ENCODE results near the gene MSLN. TPM values are rescaled to one million over a fixed set of nuclear protein-coding genes. Genes with fewer than 3 reads are reported as not detected.

MSLN gene
- total and polyA plus RNA-seq, 2 experiments from 2014 or later, result 0.10 TPM; not detected in 1

DNA sequence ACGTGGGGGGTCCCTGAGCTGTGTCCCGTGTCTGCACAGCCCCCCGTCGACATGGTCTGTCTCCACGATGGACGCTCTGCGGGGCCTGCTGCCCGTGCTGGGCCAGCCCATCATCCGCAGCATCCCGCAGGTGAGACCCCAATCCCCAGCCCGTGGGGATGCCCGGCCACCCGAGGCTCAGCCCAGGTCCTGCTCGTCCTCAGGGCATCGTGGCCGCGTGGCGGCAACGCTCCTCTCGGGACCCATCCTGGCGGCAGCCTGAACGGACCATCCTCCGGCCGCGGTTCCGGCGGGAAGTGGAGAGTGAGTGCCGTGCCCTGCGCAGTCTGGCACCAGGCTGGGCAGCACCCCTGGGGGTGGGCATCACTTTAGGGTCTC is 4.9 kb downstream of the MSLN start:
- Mint-ChIP-seq H3K9me3 (no peaks in the 10 kb centered on the region; the same call in 2 of the 3 replicates), H3K27me3 (ENCODE audit: insufficient read depth, low read depth, poor library complexity) (peaks cover 13% of the 10 kb centered on the region), H3K4me3 (no peak overlapping the region), H3K27ac (no peak overlapping the region), H3K4me1 (no peaks in the 10 kb centered on the region; the same call in 1 of the 3 replicates), H3K36me3 (ENCODE audit: low read depth) (no peaks in the 10 kb centered on the region)
- TF ChIP-seq POLR2AphosphoS5 (IDR thresholded peaks at IDR 0.05; ENCODE audit: low read depth), result no peak
- TF ChIP-seq EZH2 (IDR thresholded peaks at IDR 0.05; ENCODE audit: low read depth, unreplicated experiment), result no peak
- TF ChIP-seq, protein P1, sequence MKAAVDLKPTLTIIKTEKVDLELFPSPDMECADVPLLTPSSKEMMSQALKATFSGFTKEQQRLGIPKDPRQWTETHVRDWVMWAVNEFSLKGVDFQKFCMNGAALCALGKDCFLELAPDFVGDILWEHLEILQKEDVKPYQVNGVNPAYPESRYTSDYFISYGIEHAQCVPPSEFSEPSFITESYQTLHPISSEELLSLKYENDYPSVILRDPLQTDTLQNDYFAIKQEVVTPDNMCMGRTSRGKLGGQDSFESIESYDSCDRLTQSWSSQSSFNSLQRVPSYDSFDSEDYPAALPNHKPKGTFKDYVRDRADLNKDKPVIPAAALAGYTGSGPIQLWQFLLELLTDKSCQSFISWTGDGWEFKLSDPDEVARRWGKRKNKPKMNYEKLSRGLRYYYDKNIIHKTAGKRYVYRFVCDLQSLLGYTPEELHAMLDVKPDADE (IDR thresholded peaks at IDR 0.05), result no peak
- TF ChIP-seq STAT1 (IDR thresholded peaks at IDR 0.05; ENCODE audit: unreplicated experiment), result no peak
- no peak for TF ChIP-seq NANOG (IDR thresholded peaks at IDR 0.05; ENCODE audit: borderline replicate concordance)
- TF ChIP-seq, protein P2, sequence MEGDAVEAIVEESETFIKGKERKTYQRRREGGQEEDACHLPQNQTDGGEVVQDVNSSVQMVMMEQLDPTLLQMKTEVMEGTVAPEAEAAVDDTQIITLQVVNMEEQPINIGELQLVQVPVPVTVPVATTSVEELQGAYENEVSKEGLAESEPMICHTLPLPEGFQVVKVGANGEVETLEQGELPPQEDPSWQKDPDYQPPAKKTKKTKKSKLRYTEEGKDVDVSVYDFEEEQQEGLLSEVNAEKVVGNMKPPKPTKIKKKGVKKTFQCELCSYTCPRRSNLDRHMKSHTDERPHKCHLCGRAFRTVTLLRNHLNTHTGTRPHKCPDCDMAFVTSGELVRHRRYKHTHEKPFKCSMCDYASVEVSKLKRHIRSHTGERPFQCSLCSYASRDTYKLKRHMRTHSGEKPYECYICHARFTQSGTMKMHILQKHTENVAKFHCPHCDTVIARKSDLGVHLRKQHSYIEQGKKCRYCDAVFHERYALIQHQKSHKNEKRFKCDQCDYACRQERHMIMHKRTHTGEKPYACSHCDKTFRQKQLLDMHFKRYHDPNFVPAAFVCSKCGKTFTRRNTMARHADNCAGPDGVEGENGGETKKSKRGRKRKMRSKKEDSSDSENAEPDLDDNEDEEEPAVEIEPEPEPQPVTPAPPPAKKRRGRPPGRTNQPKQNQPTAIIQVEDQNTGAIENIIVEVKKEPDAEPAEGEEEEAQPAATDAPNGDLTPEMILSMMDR (conservative IDR thresholded peaks at IDR 0.05; ENCODE audit: low read depth in 2 of 2), result no peak
- no peak for TF ChIP-seq EZH2phosphoT487 (IDR thresholded peaks at IDR 0.05; ENCODE audit: unreplicated experiment)
- no peak for TF ChIP-seq ZNF331 (CRISPR knock-in tag; IDR thresholded peaks at IDR 0.05; ENCODE audit: low read depth)
- TF ChIP-seq CREB1 (CRISPR knock-in tag; IDR thresholded peaks at IDR 0.05; ENCODE audit: low read depth), result no peak
- no peak for TF ChIP-seq JUNB (IDR thresholded peaks at IDR 0.05; ENCODE audit: unreplicated experiment)
- TF ChIP-seq, protein P3, sequence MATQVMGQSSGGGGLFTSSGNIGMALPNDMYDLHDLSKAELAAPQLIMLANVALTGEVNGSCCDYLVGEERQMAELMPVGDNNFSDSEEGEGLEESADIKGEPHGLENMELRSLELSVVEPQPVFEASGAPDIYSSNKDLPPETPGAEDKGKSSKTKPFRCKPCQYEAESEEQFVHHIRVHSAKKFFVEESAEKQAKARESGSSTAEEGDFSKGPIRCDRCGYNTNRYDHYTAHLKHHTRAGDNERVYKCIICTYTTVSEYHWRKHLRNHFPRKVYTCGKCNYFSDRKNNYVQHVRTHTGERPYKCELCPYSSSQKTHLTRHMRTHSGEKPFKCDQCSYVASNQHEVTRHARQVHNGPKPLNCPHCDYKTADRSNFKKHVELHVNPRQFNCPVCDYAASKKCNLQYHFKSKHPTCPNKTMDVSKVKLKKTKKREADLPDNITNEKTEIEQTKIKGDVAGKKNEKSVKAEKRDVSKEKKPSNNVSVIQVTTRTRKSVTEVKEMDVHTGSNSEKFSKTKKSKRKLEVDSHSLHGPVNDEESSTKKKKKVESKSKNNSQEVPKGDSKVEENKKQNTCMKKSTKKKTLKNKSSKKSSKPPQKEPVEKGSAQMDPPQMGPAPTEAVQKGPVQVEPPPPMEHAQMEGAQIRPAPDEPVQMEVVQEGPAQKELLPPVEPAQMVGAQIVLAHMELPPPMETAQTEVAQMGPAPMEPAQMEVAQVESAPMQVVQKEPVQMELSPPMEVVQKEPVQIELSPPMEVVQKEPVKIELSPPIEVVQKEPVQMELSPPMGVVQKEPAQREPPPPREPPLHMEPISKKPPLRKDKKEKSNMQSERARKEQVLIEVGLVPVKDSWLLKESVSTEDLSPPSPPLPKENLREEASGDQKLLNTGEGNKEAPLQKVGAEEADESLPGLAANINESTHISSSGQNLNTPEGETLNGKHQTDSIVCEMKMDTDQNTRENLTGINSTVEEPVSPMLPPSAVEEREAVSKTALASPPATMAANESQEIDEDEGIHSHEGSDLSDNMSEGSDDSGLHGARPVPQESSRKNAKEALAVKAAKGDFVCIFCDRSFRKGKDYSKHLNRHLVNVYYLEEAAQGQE (IDR thresholded peaks at IDR 0.05; ENCODE audit: unreplicated experiment), result no peak
- no peak for TF ChIP-seq ZNF462 (CRISPR knock-in tag; IDR thresholded peaks at IDR 0.05)
- no peak for TF ChIP-seq ZNF114 (CRISPR knock-in tag; IDR thresholded peaks at IDR 0.05)
- Histone ChIP-seq H2AFZ (no peak overlapping the region), H3K4me1 (ENCODE audit: insufficient read depth) (no peaks in the 10 kb centered on the region), H3K9me2 (ENCODE audit: insufficient read depth) (no peaks in the 10 kb centered on the region), H3F3A (replicated peaks; ENCODE audit: low read depth) (0 out of 2 replicates have a peak, but pooled peaks cover 3% of the 10 kb centered on the region), H3K27me3 (ENCODE audit: insufficient read depth) (no peaks in the 10 kb centered on the region), H4K20me1 (replicated peaks; ENCODE audit: insufficient read depth) (no peaks in the 10 kb centered on the region), H3K27ac (ENCODE audit: low read depth) (no peak overlapping the region), H3K4me2 (no peak overlapping the region), H3K4me3 (no peak overlapping the region), H3K79me2 (replicated peaks; ENCODE audit: insufficient read depth) (no peaks in the 10 kb centered on the region), H3K36me3 (ENCODE audit: insufficient read depth) (no peaks in the 10 kb centered on the region)
- DNase-seq (ENCODE audit: low spot score) (no peak), ATAC-seq (no peak)
